Endodermal cell (in vitro differentiated cells): Measurements from ENCODE around the gene CLMN. TPM values are rescaled to one million over a fixed set of nuclear protein-coding genes. Genes with fewer than 3 reads are reported as not detected.

ENCODE experiments used
- DNase-seq: peaks from one replicate; pipeline ENCODE4 v3.0.0-alpha.2; 2017
- H3K27ac ChIP-seq: 2 replicates; pipeline ENCODE4 v1.5.1; 2013; ENCODE audit warnings: mild to moderate bottlenecking, low read depth, low read length, moderate library complexity
- H3K27me3 ChIP-seq: 2 replicates; pipeline ENCODE4 v1.6.1; 2013; ENCODE audit warnings: mild to moderate bottlenecking, low read length, moderate library complexity; ENCODE audit not compliant: insufficient read depth, control insufficient read depth, poor library complexity, severe bottlenecking
- H3K36me3 ChIP-seq: 2 replicates; pipeline ENCODE4 v1.7.0; 2013; ENCODE audit warnings: mild to moderate bottlenecking, low read length, moderate library complexity; ENCODE audit not compliant: control insufficient read depth, insufficient read depth
- H3K4me1 ChIP-seq: one replicate; pipeline ENCODE4 v1.7.0; 2013; ENCODE audit warnings: low read length; ENCODE audit not compliant: control insufficient read depth, insufficient read depth
- H3K4me3 ChIP-seq: 2 replicates; pipeline ENCODE4 v1.5.1; 2013; ENCODE audit warnings: mild to moderate bottlenecking, low read length, moderate library complexity
- H3K9ac ChIP-seq: 2 replicates; pipeline ENCODE4 v1.6.1; 2013; ENCODE audit warnings: mild to moderate bottlenecking, low read length, moderate library complexity; ENCODE audit not compliant: poor library complexity, severe bottlenecking; ENCODE audit errors: extremely low read depth
- H3K9me3 ChIP-seq: 2 replicates; pipeline ENCODE4 v1.6.1; 2013; ENCODE audit warnings: mild to moderate bottlenecking, low read length, moderate library complexity; ENCODE audit not compliant: control insufficient read depth
- H3K27ac Mint-ChIP-seq: 2 replicates; pipeline ENCODE4 v1.8.0; 2020; ENCODE audit warnings: mixed read lengths
- H3K27me3 Mint-ChIP-seq: 2 replicates; pipeline ENCODE4 v1.8.0; 2021; ENCODE audit warnings: mild to moderate bottlenecking, mixed read lengths; ENCODE audit not compliant: insufficient read depth
- H3K36me3 Mint-ChIP-seq: 2 replicates; pipeline ENCODE4 v1.8.0; 2020; ENCODE audit warnings: low read depth, mixed read lengths
- H3K4me1 Mint-ChIP-seq: 2 replicates; pipeline ENCODE4 v1.8.0; 2020; ENCODE audit warnings: mixed read lengths
- H3K4me3 Mint-ChIP-seq: 2 replicates; pipeline ENCODE4 v1.8.0; 2020; ENCODE audit warnings: mild to moderate bottlenecking, moderate library complexity, mixed read lengths
- H3K9me3 Mint-ChIP-seq: 2 replicates; pipeline ENCODE4 v1.8.0; 2020; ENCODE audit warnings: mild to moderate bottlenecking, mixed read lengths
- WGBS, 2 experiments: methylation state at CpG; one replicate each; pipeline versions ENCODE4 v1.1.5 to v1.1.7; 2013; ENCODE audit warnings: missing lambda C conversion rate in 2 of 2, mixed read lengths in 1 of 2; ENCODE audit not compliant: insufficient coverage in 1 of 2, insufficient read length in 1 of 2; 5-methylcytosine and 5-hydroxymethylcytosine counted together
- total RNA-seq, 2 donors: library from RNA; stranded (reverse); fragmentation: NEBNext Ultra II Directional in 1 of 2; extraction: Animal tissue kit (Norgen Biotek cat#: 25700) in 1 of 2; gene quantifications; 2 replicates in 1 of 2; 3 replicates in 1 of 2; pipeline ENCODE4 v1.2.1, GENCODE V29; 2021
- TF ChIP-seq, protein P1 (sequence below): fragments of 200-600 bp; sonication (generic); conservative IDR thresholded peaks from 2 replicates; pipeline ENCODE4 v1.5.0; 2021; ENCODE audit warnings: antibody characterized with exemption, mild to moderate bottlenecking

CLMN gene
- total RNA-seq, 2 donors from 2014 or later = 9.5 to 11.7 TPM

DNA sequence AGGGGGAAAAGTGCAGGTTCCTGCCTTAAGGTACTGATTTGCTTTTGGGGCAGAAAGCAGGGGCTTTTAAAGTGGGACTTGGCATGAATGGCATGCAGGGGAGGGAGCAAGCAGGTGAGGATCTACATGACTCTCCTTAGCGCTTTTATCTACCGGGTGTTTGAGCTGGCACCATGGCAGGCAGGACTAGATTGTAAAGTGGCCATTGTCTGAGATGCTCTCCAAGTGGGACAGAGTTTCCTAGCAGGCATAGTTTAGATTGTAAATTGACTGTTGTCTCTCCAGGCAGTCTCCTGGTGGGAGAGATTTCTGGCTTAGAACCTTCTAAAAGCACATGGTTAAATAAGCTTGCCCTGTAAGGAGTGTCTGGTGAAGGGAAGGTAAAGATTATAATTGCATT lies 157.1 kb downstream of the CLMN start:
- H3K9me3 Mint-ChIP-seq = peaks cover 31% of the 10 kb centered on the region
- peaks cover 13% of the 10 kb centered on the region for H3K36me3 Mint-ChIP-seq
- DNase-seq = peak; percentile 76
- Histone ChIP-seq H3K36me3 (no peaks in the 10 kb centered on the region), H3K27me3 (no peaks in the 10 kb centered on the region), H3K9ac (no peak overlapping the region), H3K4me1 (peaks cover 14% of the 10 kb centered on the region), H3K27ac (no peak overlapping the region), H3K9me3 (peaks cover 27% of the 10 kb centered on the region), H3K4me3 (peak overlapping the region; percentile 25)
- peaks cover 33% of the 10 kb centered on the region for H3K4me1 Mint-ChIP-seq
- 10 to 12% methylated on average over 2 of the region's 2 CpGs for WGBS, 2 experiments
- peak overlapping the region; percentile 56 for H3K27ac Mint-ChIP-seq
- H3K27me3 Mint-ChIP-seq = peaks cover 2% of the 10 kb centered on the region
- TF ChIP-seq, protein P1, sequence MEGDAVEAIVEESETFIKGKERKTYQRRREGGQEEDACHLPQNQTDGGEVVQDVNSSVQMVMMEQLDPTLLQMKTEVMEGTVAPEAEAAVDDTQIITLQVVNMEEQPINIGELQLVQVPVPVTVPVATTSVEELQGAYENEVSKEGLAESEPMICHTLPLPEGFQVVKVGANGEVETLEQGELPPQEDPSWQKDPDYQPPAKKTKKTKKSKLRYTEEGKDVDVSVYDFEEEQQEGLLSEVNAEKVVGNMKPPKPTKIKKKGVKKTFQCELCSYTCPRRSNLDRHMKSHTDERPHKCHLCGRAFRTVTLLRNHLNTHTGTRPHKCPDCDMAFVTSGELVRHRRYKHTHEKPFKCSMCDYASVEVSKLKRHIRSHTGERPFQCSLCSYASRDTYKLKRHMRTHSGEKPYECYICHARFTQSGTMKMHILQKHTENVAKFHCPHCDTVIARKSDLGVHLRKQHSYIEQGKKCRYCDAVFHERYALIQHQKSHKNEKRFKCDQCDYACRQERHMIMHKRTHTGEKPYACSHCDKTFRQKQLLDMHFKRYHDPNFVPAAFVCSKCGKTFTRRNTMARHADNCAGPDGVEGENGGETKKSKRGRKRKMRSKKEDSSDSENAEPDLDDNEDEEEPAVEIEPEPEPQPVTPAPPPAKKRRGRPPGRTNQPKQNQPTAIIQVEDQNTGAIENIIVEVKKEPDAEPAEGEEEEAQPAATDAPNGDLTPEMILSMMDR = no peak
- H3K4me3 Mint-ChIP-seq = peak overlapping the region; percentile 1

DNA sequence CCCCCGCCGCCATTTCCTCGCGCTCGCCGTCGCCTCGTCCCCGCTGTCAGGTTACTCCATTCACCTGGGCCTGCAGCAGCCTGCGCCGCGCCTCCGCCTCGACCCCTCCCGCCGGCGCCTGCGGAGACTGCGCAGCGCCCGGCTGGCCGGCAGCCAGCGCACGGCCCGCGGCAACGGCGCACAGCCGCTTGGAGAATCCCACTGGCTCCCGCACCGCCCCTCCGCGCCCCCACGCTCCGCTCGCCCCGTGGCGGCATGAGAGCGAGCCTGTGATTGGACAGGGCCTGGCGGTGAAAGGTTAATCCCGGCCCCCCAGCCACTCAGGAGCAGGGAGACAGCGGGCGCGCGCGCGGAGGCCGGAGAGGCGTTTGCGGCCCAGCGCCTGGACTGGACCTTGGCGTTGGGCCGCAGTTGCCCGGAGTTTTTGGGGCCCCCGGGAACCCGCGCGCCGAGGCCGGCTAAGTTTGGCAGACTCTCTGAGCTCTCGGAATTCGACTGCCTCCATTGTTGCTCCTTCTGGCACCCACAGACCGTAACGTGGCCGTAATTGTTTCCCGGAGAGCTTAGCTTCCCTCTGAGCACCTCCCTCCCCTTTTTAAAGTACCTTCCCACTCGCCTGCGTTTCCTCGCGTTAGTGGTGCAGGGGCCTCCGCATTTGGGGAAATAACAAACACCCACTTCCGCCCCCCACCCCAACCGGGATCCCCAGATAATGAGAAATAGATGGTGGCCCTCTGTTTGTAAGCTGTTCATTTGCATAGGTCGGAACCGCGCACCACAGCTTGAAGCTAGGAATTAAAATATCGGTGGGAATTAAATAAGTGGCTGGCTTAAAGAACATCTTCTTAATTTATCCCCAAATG lies 162.2 kb downstream of the CLMN start, which contains the start of gene DICER1:
Gene DICER1, minus strand, starts transcription at position 203 of the 863 bp plus-strand sequence. CDS start 24,071 bp downstream, outside the sequence.
- H3K9me3 ChIP-seq = no peaks in the 10 kb centered on the region
- 0 to 1% methylated on average over 16 to 77 of the region's 77 CpGs for WGBS, 2 experiments
- Mint-ChIP-seq H3K4me3 (peak within 1 kb of the TSS; percentile 89), H3K27ac (peak within 1 kb of the TSS; percentile 98), H3K27me3 (no peaks in the 10 kb centered on the region), H3K4me1 (peaks cover 44% of the 10 kb centered on the region), H3K36me3 (peaks cover 4% of the 10 kb centered on the region), H3K9me3 (no peaks in the 10 kb centered on the region)
- peak within 1 kb of the TSS; percentile 83 for H3K27ac ChIP-seq
- peaks cover 20% of the 10 kb centered on the region for H3K4me1 ChIP-seq
- H3K27me3 ChIP-seq = no peaks in the 10 kb centered on the region
- H3K4me3 ChIP-seq = peak within 1 kb of the TSS; percentile 96
- H3K36me3 ChIP-seq = peaks cover 4% of the 10 kb centered on the region
- TF ChIP-seq, protein P1 = no peak
- peak within 1 kb of the TSS; percentile 79 for H3K9ac ChIP-seq
- DNase-seq = peak; percentile 99

- Histone ChIP-seq H3K27me3 (no peaks in the 10 kb centered on the region), H3K36me3 (peaks cover 4% of the 10 kb centered on the region), H3K9me3 (no peaks in the 10 kb centered on the region), H3K9ac (peak overlapping the region; percentile 72), H3K4me3 (peak overlapping the region; percentile 96), H3K4me1 (peaks cover 17% of the 10 kb centered on the region), H3K27ac (peak overlapping the region; percentile 46)
- Mint-ChIP-seq H3K27me3 (no peaks in the 10 kb centered on the region), H3K9me3 (no peaks in the 10 kb centered on the region), H3K27ac (no peak overlapping the region), H3K4me3 (peak overlapping the region; percentile 89), H3K4me1 (peaks cover 43% of the 10 kb centered on the region), H3K36me3 (peaks cover 4% of the 10 kb centered on the region)
- WGBS, 2 experiments = 0% methylated on average over 31 to 50 of the region's 50 CpGs
- no peak for DNase-seq
- TF ChIP-seq, protein P1 = no peak
These were observed 162.7 kb downstream of the CLMN start for GRCh38 chr14:95157048-95157326.
